Islet of Langerhans (tissue), 1 donor: ENCODE measurements around the gene DCLRE1A.

Experiments used
- FAIRE-seq: peaks from one replicate; lab custom pipeline; 2011; peaks lifted over from hg19 to GRCh38; lab: Jason Lieb, UNC

DCLRE1A gene

DNA sequence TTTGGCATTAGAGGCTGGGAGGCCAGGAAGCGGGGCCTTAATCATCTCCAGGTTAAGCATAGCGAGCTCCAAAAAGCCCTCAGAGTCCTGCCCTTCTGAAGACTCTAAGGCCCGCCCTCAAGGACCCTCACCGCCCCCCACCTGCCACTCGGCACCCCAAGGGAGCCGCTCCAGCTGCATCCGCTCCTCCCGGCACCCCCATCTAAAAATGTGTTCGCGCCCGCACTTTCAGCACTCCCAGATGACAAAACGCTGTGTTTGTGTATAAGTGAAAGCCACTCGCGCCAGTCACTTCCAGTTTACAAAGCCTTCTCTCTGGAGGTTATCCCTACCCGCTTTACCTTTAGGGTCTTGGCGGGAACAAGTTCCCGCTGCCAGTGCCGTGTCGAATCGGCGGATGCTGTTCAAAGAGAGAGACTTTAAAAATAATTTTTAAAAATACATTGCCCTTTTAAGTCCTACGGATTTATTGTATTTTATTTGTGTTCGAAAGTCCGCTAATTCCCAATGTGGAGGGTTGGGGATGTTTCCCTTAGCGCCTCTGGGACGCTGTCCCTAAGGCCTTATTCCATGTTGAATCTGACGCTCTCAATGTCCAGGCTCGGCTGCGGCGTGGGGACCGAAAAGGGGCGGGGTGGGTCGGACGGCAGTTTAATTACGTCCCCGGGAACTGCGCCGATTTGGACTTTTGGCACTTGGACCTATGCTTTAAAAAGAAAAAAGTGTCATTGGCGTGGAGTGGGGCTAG is at the start of gene DCLRE1A, which contains the start of gene NHLRC2:
DCLRE1A (minus strand) TSS at position 70 of the 748 bp plus-strand sequence. CDS start 900 bp downstream, outside the sequence.
NHLRC2 (plus strand) TSS at position 649 of the 748 bp plus-strand sequence. CDS start 212 bp downstream, outside the sequence.
- no peak for FAIRE-seq

GRCh38 chr10:113899952-113900598 is 46.2 kb upstream of the DCLRE1A start:
- no peak for FAIRE-seq

DNA sequence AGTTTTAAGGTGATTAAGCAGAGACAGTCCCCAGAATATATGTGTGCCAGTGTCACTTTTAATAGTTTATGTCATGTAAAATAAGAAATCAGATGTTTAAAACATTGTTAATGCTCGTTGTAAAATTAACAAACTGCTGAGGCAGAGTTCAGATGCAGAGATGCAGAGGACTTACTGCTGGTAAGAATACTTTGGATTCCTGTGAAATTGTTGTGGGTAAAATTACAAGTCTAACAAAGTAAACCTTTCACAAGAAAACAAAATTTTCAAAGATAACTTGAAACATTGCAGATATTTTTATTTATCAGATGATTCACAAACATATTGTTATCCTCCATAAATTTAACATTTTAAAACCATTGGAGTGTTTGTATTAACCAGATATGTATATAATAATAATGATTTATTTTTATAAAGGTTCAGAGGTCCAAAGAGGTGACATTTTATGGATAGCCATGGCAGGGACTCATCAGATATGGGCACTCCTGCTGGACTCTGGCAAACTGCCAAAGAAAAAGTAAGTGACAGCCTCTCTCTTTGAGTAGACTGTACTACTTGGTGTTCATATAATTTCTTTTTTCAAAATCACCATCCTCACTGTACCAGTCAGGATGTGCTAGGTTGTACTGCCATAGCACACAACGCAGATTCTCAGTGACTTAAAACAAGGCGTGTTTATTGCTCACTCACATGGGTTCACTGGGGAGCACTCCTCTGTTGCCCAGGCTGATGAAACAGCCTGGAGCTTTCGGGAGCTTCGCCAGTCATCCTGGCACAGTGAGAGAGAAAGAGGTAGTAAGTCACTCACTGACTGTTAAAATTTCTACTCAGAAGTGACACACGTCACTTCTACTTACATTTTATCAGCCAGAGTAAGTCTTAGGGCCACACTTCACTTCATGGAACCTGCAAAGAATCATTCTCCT is 44.1 kb upstream of the DCLRE1A start:
- no peak for FAIRE-seq

- no peak for FAIRE-seq
These were observed 41.1 kb upstream of the DCLRE1A start for GRCh38 chr10:113895018-113895417.

DNA sequence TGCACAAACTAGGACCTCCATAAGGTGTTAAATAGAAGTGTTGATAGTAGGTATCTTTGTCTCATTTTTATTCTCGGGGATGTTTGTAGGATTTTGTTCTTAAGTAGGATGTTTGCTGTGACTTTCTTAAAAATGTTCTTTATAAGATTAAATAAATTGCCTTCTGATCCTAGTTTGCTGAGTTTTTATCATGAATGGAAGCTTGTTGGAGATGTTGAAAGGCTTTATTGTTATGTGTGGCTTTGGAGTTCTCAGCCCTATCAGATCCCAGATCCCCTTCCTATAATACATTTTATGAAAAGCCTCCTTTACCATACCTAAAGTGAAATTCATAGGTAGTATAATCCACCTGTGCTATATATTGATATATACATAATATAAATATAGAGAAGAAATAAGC is 40.7 kb upstream of the DCLRE1A start:
- no peak for FAIRE-seq

- FAIRE-seq: no peak
These were observed 39.7 kb upstream of the DCLRE1A start for GRCh38 chr10:113893570-113893969.

DNA sequence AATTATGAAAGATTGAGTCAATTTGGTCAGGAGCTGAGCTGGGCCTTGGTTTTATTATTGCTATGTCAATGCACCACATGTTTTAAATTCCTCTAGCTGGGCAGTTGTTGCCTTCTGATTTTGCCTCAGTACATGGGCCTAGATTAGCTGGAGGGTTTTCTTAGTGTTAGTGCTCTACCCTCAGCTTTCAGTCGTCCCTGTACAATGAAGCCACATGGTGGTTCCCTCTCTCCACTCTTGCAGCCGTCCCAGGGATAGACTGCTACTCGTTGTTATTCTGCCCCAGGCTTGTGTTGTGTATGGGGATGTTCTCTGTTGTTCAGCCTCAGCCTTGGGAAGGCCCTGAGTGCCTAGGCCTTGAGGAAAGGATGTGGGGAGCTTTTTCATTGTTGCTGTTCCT is 37.6 kb upstream of the DCLRE1A start:
- FAIRE-seq: no peak

GRCh38 chr10:113890769-113891168 is 36.9 kb upstream of the DCLRE1A start:
- FAIRE-seq: no peak

DNA sequence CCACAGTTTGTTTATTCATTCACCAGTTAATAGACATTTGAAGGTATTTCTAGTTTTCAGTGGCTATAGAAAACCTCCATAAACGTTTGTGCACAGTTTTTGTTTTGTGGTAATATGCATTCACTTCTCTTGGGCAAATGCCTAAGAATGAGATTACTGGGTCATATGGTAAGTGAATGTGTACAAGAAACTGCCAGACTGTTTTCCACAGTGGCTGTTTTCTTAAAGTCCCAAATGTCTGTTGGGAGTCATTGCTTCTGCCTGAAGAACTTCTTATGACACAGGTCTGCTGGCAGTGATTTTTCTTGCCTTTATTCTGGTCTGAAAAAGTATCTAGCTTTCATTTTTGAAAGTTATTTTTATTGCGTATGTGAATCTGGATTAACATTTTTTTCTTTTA is 36.0 kb upstream of the DCLRE1A start:
- FAIRE-seq: no peak

DNA sequence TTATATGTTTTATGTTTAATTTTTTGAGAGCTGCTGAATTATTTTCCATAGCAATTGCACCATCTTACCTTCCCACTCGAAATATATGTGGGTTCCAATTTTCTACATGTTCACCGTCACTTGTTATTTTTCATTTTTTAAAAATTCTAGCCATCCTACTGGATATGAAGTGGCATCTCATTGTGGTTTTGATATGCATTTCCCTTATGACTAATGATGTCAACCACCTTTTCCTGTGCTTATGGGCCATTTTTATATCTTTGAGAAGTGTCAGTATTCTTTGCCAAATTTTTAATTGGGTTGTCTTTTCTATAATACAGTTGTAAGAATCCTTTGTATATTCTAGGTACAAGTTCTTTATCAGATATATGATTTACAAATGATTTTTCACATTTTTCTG is 28.4 kb upstream of the DCLRE1A start:
- FAIRE-seq: no peak

- no peak for FAIRE-seq
These were observed 26.4 kb upstream of the DCLRE1A start for GRCh38 chr10:113880236-113880635.

- no peak for FAIRE-seq
These were observed 25.8 kb upstream of the DCLRE1A start for GRCh38 chr10:113879691-113880090.

DNA sequence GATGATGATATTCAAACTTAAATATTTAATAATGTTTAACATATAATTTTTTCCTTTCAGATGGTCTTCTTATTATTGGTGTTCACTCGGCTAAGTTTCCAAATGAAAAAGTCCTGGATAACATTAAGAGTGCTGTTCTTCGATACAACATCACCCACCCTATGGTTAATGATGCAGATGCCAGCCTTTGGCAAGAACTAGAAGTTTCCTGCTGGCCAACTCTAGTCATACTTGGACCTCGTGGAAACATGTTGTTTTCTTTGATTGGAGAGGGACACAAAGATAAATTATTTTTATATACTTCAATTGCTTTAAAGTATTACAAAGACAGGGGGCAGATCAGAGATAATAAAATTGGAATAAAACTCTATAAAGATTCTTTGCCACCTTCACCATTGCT is 22.6 kb upstream of the DCLRE1A start:
- FAIRE-seq: peak; percentile 72

GRCh38 chr10:113875212-113875611 is 21.3 kb upstream of the DCLRE1A start:
- no peak for FAIRE-seq

GRCh38 chr10:113872139-113873030 is 18.5 kb upstream of the DCLRE1A start:
- FAIRE-seq: peak; percentile 74

DNA sequence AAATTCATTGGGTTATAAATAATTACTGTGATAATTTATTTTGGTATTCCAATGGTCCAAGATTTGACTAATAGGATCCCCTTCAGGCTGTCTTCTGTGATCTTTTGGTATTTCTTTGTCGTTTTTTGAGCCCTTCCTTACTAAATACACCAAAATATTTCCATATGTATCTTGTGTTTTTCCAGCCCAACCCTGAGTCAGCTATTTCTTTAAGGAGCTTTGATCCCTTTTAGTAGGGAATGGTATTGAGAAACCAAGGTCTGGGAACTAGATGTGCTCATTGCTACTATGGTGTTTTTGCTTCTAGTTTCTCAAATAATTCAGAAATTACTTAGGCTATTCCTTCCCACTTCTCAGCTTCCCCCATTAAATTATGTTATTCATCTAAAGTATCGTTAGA is 15.9 kb upstream of the DCLRE1A start:
- no peak for FAIRE-seq

- FAIRE-seq: no peak
These were observed 14.0 kb upstream of the DCLRE1A start for GRCh38 chr10:113867904-113868303.

GRCh38 chr10:113866551-113867394 is 12.9 kb upstream of the DCLRE1A start:
- FAIRE-seq: no peak

DNA sequence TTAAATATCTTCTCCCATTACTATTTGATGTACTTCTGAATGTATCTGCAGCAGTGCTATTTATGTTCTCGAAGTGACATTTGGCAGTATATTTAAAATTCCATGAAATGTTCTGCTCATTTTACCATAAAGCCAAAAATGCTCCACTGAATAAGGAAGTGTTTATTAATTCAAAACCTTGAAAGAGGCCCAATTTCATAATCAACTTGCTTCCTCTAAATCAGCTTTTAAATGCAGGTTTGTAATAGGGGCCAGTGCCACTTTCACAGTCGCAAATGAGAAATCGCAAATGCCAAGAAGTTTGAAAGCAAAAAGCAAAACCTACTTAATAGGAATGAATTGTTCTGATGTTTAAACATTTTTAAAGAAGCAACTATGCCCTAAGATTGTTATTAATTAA is 12.0 kb upstream of the DCLRE1A start:
- peak; percentile 55 for FAIRE-seq

DNA sequence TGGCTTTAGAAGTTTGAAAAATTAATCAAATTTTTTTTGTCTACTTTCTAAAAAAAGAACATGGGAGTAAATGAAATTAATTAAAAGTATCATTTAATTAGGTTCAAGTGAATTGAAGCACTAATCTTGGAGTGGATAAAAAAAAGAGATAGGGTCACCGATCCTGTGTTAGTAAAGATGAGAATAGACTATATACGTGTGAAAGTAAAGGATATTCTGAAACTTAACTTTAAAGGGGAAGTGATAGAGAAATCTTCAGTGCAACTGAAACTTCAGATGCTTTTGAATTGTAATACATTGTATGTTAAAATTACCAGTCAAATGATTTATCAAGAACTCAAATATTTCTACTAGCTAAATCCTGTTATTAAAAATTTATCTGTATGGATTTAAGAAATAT is 5.4 kb upstream of the DCLRE1A start:
- no peak for FAIRE-seq

DNA sequence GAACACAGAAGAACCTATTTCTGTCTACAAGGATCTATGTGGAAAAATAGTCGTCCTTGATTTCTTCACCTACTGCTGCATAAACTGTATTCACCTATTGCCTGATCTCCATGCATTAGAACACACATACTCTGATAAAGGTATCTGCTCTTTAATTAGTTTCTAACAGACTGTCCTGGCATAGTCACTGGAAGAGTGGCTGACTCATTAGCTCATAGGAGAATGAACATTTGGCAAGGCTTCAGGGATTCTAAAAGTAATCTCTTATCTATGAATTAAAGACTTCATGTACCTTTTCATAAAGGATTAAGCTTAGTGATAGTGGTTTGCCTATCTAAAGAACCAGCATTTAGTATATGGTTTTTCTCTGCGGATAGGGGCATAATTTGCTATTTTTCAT is 4.7 kb upstream of the DCLRE1A start:
- FAIRE-seq: no peak
